ENCODE results near the gene SERINC4.
A peak's percentile ranks its signal among the peaks of the same experiment; 100 is the strongest.

- TF ChIP-seq CTCF (IDR thresholded peaks at IDR 0.05) (no peak), YY1 (IDR thresholded peaks at IDR 0.05; ENCODE audit: low read depth) (no peak), POLR2AphosphoS5 (IDR thresholded peaks at IDR 0.05; ENCODE audit: low read depth, low read length) (0 out of 2 replicates have a peak, but pooled peaks have one; percentile 11), FOXM1 (IDR thresholded peaks at IDR 0.05; ENCODE audit: low read depth) (no peak), MAX (IDR thresholded peaks at IDR 0.05; ENCODE audit: low read depth) (peak; percentile 62), REST (IDR thresholded peaks at IDR 0.05; ENCODE audit: low read depth, low read length) (no peak), TAF1 (IDR thresholded peaks at IDR 0.05; ENCODE audit: borderline replicate concordance, low read depth, low read length) (no peak), GATA2 (CRISPR knock-in tag; IDR thresholded peaks at IDR 0.05) (no peak), RXRA (IDR thresholded peaks at IDR 0.05; ENCODE audit: borderline replicate concordance, low read depth) (no peak), GABPA (IDR thresholded peaks at IDR 0.05; ENCODE audit: low read depth) (peak; percentile 57), RAD21 (IDR thresholded peaks at IDR 0.05; ENCODE audit: low read length) (no peak), USF2 (IDR thresholded peaks at IDR 0.05; ENCODE audit: borderline replicate concordance, low read depth, low read length) (no peak), IRF3 (IDR thresholded peaks at IDR 0.05; ENCODE audit: low read depth, low read length) (no peak), RFX5 (IDR thresholded peaks at IDR 0.05; ENCODE audit: low read length) (no peak)
Measured at GRCh38 chr15:43826508-43827341, 26.7 kb upstream of the SERINC4 start, which contains the start of gene WDR76.
